Neural cell (in vitro differentiated cells): Measurements from ENCODE around the gene MAPT. TPM values are rescaled to one million over a fixed set of nuclear protein-coding genes. Genes with fewer than 3 reads are reported as not detected.

Experiments
- H2AFZ ChIP-seq: fragments of 200-600, 300-800 bp; sonication (generic), shearing (Covaris generic); 2 replicates; pipeline ENCODE4 v1.6.0; 2014; ENCODE audit warnings: low read depth, mild to moderate bottlenecking, antibody characterized with exemption, low read length, moderate library complexity
- H3F3A ChIP-seq: fragments of 200-600 bp; shearing (Covaris generic); 2 replicates; pipeline ENCODE4 v1.6.1; 2016; ENCODE audit warnings: mild to moderate bottlenecking, moderate library complexity, mixed read lengths, antibody characterized with exemption, low read length; ENCODE audit not compliant: insufficient read depth, poor library complexity, severe bottlenecking
- H3K27ac ChIP-seq: fragments of 200-600, 300-800 bp; sonication (generic), shearing (Covaris generic); 2 replicates; pipeline ENCODE4 v1.5.1; 2014; ENCODE audit warnings: mild to moderate bottlenecking, low read length, moderate library complexity
- H3K27me3 ChIP-seq: fragments of 300-800, 200-600 bp; sonication (generic), shearing (Covaris generic); 2 replicates; pipeline ENCODE4 v1.6.0; 2014; ENCODE audit warnings: mild to moderate bottlenecking, low read depth, low read length, moderate library complexity; ENCODE audit not compliant: insufficient read depth
- H3K36me3 ChIP-seq: fragments of 300-800, 200-600 bp; sonication (generic), shearing (Covaris generic); 2 replicates; pipeline ENCODE4 v1.5.1; 2014; ENCODE audit warnings: mild to moderate bottlenecking, antibody characterized with exemption, low read length, moderate library complexity; ENCODE audit not compliant: insufficient read depth
- H3K4me2 ChIP-seq: fragments of 300-800, 200-600 bp; sonication (generic), shearing (Covaris generic); 2 replicates; pipeline ENCODE4 v1.6.0; 2014; ENCODE audit warnings: mild to moderate bottlenecking, low read length
- H3K4me3 ChIP-seq: fragments of 300-800, 200-600 bp; sonication (generic), shearing (Covaris generic); 2 replicates; pipeline ENCODE4 v1.5.1; 2014; ENCODE audit warnings: mild to moderate bottlenecking, low read length, moderate library complexity
- H3K79me2 ChIP-seq: fragments of 200-600 bp; shearing (Covaris generic); replicated peaks from 2 replicates; pipeline ENCODE4 v1.6.0; 2014; ENCODE audit warnings: mild to moderate bottlenecking, low read length, moderate library complexity; ENCODE audit not compliant: insufficient read depth
- H3K9ac ChIP-seq: fragments of 300-800, 200-600 bp; sonication (generic), shearing (Covaris generic); 2 replicates; pipeline ENCODE4 v1.6.1; 2016; ENCODE audit warnings: mild to moderate bottlenecking, low read length, mixed read lengths
- H3K9me2 ChIP-seq: fragments of 200-600 bp; shearing (Covaris generic); 2 replicates; pipeline ENCODE4 v1.6.1; 2016; ENCODE audit warnings: mild to moderate bottlenecking, low read length, mixed read lengths; ENCODE audit not compliant: insufficient read depth
- H3K9me3 ChIP-seq: fragments of 200-600, 300-800 bp; sonication (generic), shearing (Covaris generic); 2 replicates; pipeline ENCODE4 v1.6.1; 2016; ENCODE audit warnings: mild to moderate bottlenecking, mixed run types, low read length, moderate library complexity, mixed read lengths
- H4K20me1 ChIP-seq: fragments of 200-600 bp; shearing (Covaris generic); 2 replicates; pipeline ENCODE4 v1.6.1; 2016; ENCODE audit warnings: mild to moderate bottlenecking, mixed run types; ENCODE audit not compliant: insufficient read depth
- CTCF ChIP-seq: fragments of 450-650 bp; IDR thresholded peaks from 2 replicates; pipeline ENCODE4 v1.5.1; 2014; ENCODE audit warnings: antibody characterized with exemption, mild to moderate bottlenecking, moderate library complexity; ENCODE audit not compliant: poor library complexity, severe bottlenecking
- EP300 ChIP-seq: fragments of 450-650 bp; conservative IDR thresholded peaks from 2 replicates; pipeline ENCODE4 v1.6.1; 2014; ENCODE audit warnings: antibody characterized with exemption, mild to moderate bottlenecking, moderate library complexity; ENCODE audit not compliant: poor library complexity, severe bottlenecking
- EZH2 ChIP-seq: fragments of 200-600, 300-800 bp; shearing (Covaris generic), sonication (generic); IDR thresholded peaks from 2 replicates; pipeline ENCODE4 v1.6.1; 2014; ENCODE audit warnings: antibody characterized with exemption, low read length, borderline replicate concordance, mild to moderate bottlenecking; ENCODE audit not compliant: insufficient read depth, poor library complexity, severe bottlenecking
- MXI1 ChIP-seq: fragments of 450-650 bp; conservative IDR thresholded peaks from 2 replicates; pipeline ENCODE4 v1.6.1; 2014; ENCODE audit warnings: antibody characterized with exemption, mild to moderate bottlenecking; ENCODE audit not compliant: poor library complexity, severe bottlenecking
- POLR2AphosphoS5 ChIP-seq: IDR thresholded peaks from 2 replicates; pipeline ENCODE4 v1.6.1; 2012
- RAD21 ChIP-seq: fragments of 450-650 bp; conservative IDR thresholded peaks from 2 replicates; pipeline ENCODE4 v1.6.1; 2014; ENCODE audit warnings: antibody characterized with exemption, mild to moderate bottlenecking, moderate library complexity
- REST ChIP-seq: IDR thresholded peaks from 2 replicates; pipeline ENCODE4 v1.6.1; 2012; ENCODE audit warnings: borderline replicate concordance
- SMC3 ChIP-seq: fragments of 450-650 bp; conservative IDR thresholded peaks from 2 replicates; pipeline ENCODE4 v1.6.1; 2014; ENCODE audit warnings: antibody characterized with exemption, mild to moderate bottlenecking, moderate library complexity; ENCODE audit not compliant: poor library complexity
- TAF1 ChIP-seq: IDR thresholded peaks from 2 replicates; pipeline ENCODE4 v1.6.1; 2012; ENCODE audit warnings: low read depth
- polyA plus RNA-seq: library from polyadenylated mRNA; depleted of rRNA; stranded (reverse); fragments of >200 nt; gene quantifications from 2 replicates; pipeline ENCODE4 v1.2.3, GENCODE V29; 2014

Gene MAPT
- polyA plus RNA-seq, 1 donor from 2014 or later: 94.5 TPM

GRCh38 chr17:45849536-45849990, 44.8 kb upstream of the MAPT start:
- TF ChIP-seq SMC3 (no peak), POLR2AphosphoS5 (no peak), REST (no peak), CTCF (no peak), EZH2 (no peak), EP300 (no peak), RAD21 (no peak), MXI1 (no peak)
- no peak overlapping the region for H3K4me2 ChIP-seq
- no peaks in the 10 kb centered on the region for H3K27me3 ChIP-seq
- no peak overlapping the region for H3K27ac ChIP-seq
- no peaks in the 10 kb centered on the region for H3K9me3 ChIP-seq
- H2AFZ ChIP-seq: no peak overlapping the region
- no peaks in the 10 kb centered on the region for H3K79me2 ChIP-seq
- no peaks in the 10 kb centered on the region for H3F3A ChIP-seq
- no peaks in the 10 kb centered on the region for H4K20me1 ChIP-seq
- H3K9ac ChIP-seq: no peak overlapping the region
- H3K4me3 ChIP-seq: no peak overlapping the region
- H3K36me3 ChIP-seq: no peaks in the 10 kb centered on the region
- no peaks in the 10 kb centered on the region for H3K9me2 ChIP-seq

GRCh38 chr17:45850011-45850410, 44.3 kb upstream of the MAPT start:
- Histone ChIP-seq H3K4me3 (no peak overlapping the region), H3F3A (no peaks in the 10 kb centered on the region), H3K79me2 (no peaks in the 10 kb centered on the region), H3K27ac (no peak overlapping the region), H3K9me3 (no peaks in the 10 kb centered on the region), H3K36me3 (no peaks in the 10 kb centered on the region), H3K9me2 (no peaks in the 10 kb centered on the region), H3K27me3 (no peaks in the 10 kb centered on the region), H4K20me1 (no peaks in the 10 kb centered on the region), H2AFZ (no peak overlapping the region), H3K4me2 (no peak overlapping the region), H3K9ac (no peak overlapping the region)
- TF ChIP-seq TAF1 (no peak), MXI1 (no peak), SMC3 (no peak), EZH2 (no peak), POLR2AphosphoS5 (no peak), CTCF (no peak), RAD21 (no peak), REST (no peak), EP300 (no peak)
